Fibroblast of skin of left quadriceps (primary cell): ENCODE data around the gene SLC17A2.
A peak's percentile ranks its signal among the peaks of the same experiment; 100 is the strongest.

Source experiments
- DNase-seq, 2 experiments: peaks; one replicate each; pipeline ENCODE4 v3.0.0-alpha.2; 2013; ENCODE audit warnings: low read depth in 2 of 2

Gene SLC17A2

DNA sequence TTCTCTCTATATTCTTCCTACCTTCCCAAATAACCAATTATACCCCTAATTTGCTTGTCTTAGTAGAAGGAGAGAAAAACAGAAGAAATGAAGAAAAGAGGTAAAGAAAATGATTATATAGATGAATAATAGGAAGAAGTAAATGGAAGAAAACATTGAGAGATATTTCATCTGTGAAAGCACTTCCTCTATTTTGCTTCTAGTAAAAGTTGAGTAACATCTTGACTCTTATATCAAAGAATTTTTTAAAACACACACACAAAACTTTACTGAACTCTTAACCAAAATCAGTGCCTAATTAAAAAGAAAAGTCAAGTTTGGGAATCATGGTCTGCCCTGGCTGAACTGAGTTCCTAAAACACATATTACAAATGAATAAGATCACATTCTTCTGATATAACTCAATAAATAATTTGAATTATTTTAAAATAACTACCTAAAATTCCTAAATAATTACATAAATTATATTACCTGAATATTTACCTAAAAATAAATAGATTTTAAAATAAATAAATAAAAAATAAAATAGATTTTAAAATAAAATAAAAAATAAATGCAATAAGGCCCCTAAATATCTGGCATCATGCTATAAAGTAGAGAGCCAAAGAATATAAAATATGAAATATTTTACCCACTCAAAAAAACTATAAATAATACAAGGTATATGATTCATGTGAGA lies 8.8 kb downstream of the SLC17A2 start:
- DNase-seq: no peak

DNA sequence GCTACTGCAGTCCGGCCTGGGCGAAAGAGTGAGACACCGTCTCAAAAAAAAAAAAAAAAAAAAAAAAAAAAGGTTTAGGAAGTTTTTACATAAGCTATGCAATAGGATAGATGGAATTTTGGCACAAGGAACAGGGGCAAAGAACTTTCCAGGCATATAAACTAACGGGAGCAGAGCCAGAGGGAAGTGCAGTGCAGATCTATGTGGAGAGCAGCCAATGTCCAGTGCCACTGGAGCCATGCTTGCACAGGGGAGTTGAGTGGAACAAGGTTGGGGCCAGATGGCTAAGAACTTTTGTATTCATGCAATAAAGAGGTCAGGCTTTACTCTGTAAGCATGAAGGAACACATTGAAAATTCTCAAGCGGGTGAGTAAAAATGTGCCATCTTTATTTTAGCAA lies 10.8 kb downstream of the SLC17A2 start:
- no peak for DNase-seq

DNA sequence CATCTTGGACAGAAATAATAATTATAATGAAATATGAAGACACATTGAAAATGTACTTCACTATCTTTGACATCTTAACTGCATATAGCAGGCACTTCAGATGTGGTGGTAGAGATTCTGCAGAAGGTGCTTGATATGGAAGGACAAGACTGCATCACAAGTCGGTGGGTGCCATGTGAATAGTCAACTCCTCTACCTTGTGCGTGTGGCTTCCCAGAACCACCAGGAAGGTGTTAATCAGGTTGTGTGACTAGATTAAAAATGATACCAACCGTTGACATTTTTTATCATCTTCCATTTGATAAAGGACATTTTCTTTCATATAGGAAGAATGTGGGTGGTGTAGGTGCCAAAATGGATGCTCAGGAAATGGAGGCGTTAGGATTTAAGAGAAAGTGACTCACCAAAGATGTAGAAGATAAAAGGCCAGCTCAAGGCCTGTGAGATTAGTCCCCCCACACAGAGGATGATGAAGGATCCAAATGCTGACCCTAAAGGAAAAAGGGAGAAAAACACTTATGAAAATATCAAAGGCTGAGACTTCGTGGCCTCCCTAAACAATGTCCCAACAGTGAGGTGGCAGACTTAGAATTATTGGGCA lies 12.3 kb downstream of the SLC17A2 start:
- DNase-seq: no peak

DNA sequence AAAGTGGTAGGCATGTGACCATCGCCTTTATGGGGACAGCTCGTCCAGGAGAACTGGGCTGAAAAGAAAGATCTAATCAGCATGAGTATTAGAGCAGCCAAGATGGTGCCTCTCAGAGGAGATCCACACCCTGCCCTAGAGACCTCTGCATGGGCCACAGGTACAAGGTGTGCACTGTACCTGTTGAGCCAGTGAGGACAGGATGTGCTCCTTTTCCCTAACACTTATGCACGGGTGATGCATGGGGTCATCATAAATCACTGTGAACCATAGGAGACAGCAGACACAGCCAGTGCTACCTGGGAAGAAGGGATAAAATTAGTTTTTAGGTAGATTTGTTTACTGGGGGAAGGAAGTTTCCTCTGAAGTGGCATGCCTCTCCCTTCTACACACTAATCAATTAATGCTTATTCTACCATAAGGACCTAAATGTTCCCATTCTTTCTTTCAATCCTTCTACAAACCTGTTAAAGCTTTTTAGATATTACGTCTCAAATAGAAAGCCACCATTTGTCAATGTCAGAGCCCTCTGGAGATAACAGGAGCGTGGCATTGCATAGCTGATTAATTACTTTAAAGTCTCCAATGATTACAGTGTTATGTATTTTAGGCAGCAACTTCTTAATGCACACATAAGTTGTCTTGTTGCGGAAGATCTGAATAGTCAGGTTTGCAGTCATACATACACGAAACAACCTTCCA lies 13.6 kb downstream of the SLC17A2 start:
- no peak for DNase-seq

DNA sequence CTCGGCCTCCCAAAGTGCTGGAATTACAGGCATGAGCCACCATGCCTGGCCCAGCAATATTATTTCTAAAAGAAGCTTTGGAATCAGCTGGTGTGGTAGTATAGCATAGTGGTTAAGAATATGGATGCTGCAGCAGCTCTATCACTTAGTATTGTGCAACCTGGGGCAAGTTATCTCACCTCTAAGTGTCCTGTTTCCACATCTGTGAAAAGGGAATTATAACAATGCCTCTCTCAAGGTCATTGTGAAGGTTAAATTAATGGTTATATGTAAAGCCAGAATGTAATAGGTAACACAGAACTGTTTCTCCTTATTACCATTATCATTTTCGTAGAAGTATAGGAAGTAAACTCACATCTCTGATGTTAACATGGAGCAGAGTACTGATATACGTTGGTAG lies 14.2 kb downstream of the SLC17A2 start:
- no peak for DNase-seq

DNA sequence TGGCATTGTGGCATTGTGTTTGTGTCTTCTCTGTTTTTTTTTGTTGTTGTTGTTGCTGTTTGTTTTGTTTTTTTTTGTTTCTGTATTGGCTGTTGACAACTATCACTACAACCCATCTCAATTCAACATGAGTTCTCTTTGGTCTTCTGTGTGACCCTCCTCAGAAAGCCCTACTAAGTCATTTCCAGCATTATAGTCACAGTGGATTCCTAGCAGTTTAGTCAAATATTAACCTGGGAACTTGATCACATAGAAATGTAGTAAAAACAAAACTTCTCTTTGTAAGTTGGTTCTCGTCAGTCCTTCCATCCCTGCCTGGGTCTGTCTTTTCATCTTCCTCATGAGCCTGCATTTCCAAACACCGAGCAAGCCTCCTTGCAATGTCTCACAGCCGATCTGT lies 16.8 kb downstream of the SLC17A2 start:
- DNase-seq: no peak

DNA sequence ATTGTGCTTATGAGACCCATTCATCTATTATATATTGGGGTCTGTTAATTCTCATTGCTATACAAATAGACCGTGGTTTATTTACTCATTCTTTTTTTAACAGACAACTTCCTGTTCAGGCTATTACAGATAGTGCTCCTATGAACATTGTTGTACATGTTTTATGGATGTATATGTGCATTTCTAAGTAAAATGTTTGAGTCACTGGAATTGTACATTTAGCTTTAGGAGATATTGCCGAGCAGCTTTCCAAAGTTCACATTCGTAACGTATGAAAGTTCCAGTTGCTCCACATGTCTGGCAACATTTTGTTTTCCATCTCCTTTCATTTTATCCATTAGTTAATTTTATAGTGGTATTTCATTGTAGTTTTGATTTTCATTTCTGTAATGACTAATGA lies 19.1 kb downstream of the SLC17A2 start:
- no peak for DNase-seq

DNA sequence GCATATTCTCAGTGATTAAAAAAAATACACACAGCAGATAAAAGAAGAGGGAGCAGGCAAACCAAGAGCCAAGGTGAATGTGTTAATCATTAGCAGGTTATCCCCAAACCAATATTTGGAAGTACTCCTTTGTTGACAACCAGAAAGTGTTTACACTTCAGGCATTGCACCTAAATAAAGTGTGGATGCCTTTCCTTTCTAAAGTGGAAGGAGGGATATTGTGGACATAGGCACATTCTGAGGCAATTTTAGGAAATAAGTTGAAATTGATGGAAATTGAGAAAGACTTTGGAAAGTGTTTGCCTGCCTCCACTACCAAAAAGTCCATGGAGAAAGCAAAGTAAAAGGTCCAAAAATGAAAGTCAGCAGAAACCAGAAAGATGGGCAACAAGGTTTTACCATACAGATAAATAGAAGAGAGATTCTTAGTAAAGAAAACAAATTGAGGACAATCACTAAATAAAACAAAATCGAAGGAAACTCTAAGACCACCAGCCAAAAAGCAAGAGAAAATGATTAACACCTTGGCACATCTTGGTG lies 22.9 kb downstream of the SLC17A2 start:
- DNase-seq: no peak

DNA sequence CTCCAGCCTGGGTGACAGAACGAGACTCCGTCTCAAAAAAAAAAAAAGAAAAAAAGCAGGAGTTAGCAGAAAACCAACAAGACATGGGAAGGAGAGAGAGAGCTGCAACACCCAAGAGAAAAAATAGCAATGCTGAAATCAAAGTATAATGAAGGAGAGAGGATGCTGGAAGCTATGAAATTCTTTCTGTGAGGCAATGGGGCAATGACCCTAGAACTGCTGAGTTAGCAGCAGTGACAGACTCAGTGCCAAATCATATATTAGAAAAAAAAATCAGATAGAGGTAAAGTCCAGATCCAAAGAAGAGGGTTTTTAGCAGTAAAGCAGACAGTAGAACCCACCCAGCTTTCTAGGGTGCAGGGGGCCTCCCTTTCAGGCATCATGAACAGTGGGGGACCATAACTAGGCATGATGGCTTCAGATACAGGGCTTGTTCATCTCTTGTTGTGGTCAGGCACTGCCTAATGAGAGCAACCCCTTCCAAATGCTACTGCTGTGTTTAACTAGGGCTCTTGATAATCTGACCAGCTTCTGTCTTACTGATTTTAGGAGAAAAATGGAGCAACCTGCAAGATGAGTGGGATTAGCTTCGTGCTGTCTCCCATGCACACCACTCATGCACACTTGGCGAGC lies 26.9 kb downstream of the SLC17A2 start:
- no peak for DNase-seq

DNA sequence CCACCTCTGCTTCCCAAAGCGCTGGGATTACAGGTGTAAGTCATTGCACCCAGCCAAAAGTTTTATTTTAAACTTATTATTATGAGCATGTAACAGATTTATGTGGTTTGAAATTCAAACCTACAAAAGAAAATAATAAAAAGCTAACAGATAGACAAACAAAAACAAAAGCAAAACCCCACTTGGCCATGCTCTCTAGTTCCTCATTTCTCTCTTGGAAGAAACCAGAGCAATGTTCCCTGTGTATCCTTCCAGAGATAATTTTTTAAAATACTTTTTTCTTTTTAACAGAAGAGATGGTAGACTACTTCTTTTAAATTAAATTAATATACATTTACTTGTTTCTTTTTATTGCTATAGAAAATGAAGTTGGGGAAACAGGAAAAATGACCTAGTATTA lies 28.4 kb downstream of the SLC17A2 start:
- no peak for DNase-seq

DNA sequence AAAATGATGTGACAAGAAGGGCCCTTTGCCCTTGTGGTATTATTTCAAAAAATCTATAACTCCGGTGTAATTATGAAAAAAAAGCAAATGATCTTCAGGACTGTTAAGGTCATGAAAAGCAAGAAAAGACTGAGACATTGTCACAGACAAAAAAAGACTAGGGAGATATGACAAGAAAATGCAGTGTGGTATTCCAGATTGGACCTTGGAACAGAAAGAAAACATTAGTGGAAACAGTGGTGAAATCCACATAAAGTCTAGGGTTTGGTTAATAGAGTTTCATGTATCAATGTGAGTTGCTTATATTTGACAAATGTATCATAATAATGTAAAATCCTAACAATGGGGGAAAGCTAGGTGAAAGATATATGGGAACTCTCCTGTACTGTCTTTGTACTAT lies 29.6 kb downstream of the SLC17A2 start:
- no peak for DNase-seq

DNA sequence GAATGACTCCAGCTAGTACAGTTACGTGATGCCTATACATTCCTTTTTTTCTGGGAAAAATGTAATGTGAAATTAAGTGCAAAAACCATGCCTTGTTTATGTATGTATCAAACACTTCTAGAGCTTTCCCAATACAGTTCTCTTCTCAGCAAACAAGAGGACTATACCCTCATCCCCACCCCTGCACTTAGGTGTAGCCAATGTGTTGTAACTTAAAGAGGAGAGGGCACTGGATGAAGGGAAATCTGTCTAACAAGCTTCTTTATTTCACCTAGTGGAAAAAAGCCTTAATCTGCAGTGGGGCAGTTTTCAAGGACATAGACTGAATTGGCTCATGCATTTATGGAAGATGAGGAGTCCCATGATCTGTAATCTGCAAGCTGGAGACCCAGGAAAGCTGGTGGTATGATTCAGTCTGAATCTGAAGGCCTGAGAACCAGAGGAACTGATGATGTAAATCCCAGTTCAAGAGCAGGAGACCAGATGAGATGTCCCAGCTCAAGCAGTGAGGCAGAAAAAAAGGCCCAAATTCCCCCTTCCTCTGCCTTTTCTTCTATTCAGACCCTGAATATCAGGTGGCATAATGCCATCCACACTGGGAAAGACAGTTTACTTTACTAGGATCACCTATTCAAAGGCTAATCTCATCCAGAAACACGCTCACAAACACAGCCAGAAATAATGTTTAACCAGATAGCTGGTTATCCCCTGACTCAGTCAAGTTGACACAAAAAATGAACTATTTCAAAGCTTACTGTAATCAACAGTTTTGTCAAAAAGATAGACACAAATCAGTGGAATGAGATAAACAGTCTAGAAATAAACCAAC lies 30.7 kb downstream of the SLC17A2 start:
- no peak for DNase-seq

DNA sequence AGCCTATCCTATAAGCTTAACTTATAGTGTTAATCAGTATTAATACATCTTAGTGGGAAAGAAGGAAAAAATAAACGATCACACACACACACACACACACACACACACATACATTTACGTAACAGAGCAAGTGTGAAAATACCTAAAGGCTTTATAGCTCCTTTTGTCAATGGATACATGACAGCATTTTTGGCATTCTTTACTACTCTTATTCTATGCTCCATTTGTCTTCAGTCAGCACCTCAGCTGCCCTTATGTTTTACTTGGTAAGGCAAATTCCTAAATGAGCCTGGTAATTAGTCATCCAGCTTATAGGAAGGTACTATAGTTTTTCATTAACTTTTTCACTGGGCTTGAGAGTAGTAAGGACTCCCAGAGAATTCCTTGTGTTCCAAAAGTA lies 31.4 kb downstream of the SLC17A2 start:
- DNase-seq: no peak

DNA sequence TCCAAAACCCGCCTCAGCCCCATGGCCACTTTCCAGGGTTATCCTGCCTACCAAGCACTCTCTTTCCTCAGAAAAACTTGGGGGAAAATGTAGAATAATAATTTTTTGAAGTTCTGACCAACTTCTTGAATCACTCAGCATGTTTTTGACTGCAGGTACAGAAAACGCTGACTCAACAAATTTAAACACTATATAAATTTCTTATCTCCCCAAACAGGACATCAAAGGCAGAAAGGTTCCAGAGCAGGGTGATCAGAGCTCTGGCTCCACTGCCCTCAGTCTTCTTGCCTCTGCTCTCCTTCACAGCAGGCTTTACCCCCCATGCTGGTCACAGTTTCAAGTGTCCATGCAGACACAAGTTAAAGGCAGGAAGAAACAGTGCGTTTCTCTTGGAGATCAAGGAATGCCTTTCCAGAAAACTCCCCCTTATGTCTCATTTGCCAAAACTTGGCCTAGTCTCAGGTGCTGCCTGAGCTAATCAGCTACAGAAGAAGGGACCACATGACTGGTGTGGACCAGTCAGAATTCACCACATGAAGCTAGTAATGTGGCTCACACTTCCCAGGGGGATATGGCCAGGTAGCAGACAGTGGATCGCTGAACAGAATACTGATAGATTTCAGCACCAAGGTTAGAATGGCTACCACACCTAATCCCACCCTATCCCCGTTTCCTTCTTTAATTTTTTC lies 32.1 kb downstream of the SLC17A2 start:
- DNase-seq: no peak

DNA sequence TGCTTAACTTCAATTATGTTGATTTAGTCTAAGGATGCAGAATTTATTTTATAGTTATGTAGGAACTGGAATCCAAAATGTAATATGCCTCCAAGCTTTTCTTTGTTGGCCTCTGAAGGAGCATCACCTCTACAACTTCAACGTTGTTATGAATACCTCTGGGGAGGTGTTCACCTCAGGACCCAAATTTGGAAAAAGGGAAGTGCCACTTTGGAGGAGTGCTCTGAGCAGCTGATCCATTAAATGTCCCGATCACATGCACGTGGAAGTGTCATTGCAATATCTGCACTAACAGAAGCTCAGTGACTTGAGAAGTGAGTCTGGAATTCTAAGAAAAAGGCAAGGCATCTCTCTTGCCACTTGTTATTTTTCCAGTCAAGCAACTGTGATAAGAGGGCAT lies 34.2 kb downstream of the SLC17A2 start:
- DNase-seq: no peak

DNA sequence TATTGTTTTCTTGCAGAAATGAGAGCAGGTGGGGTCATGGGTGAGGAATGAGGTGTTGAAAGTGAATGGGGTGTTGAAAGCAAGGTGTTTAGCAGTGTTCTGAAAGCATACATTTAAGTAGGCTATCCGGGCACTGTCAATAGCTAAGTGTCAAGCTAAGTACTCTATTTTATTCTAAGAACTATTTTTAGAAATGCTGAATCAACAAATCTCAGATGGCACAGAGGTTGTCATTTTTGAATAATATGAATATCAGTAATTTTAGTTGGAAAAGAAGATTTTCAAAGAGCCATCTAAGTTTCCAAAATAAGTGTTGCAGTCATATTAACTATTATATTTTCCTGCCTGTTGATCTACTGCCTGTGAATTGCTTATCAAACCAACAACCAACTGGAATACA lies 34.7 kb downstream of the SLC17A2 start:
- DNase-seq: no peak

DNA sequence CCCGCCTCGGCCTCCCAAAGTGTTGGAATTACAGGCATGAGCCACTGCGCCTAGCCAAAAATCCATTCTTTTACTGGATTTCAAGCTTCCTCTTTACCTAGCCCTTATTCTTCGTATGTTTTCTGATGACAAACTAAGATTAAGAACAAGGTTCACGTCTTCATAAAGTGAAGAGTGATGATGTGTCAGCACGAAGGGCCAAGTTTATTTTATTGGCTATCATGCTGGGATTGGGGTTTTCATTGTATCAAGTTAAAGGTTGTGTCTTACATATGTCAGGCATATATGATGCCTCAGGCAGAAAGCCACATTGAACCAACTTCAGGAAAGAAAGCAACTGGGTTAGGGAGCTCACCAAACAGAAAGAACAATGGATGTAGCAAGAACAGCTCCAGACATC lies 36.7 kb downstream of the SLC17A2 start:
- DNase-seq: no peak

DNA sequence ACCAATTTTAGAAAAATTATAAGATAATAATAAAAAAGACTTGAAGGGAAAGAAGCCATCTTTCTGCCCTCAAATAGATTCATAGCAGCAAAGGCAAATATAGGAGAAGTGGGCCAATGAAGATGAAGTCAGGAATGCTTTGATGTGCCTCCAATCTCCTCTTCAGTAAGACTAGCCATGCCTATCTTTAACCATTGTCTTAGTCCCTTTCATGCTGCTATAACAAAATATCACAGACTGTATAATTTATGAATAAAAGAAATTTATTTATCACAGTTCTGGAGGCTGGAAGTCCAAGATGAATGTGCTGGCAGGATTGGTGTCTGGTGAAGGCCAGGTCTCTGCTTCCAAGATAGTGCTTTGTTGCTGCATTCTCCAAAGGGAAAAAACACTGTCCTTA lies 37.6 kb downstream of the SLC17A2 start:
- DNase-seq: no peak

DNA sequence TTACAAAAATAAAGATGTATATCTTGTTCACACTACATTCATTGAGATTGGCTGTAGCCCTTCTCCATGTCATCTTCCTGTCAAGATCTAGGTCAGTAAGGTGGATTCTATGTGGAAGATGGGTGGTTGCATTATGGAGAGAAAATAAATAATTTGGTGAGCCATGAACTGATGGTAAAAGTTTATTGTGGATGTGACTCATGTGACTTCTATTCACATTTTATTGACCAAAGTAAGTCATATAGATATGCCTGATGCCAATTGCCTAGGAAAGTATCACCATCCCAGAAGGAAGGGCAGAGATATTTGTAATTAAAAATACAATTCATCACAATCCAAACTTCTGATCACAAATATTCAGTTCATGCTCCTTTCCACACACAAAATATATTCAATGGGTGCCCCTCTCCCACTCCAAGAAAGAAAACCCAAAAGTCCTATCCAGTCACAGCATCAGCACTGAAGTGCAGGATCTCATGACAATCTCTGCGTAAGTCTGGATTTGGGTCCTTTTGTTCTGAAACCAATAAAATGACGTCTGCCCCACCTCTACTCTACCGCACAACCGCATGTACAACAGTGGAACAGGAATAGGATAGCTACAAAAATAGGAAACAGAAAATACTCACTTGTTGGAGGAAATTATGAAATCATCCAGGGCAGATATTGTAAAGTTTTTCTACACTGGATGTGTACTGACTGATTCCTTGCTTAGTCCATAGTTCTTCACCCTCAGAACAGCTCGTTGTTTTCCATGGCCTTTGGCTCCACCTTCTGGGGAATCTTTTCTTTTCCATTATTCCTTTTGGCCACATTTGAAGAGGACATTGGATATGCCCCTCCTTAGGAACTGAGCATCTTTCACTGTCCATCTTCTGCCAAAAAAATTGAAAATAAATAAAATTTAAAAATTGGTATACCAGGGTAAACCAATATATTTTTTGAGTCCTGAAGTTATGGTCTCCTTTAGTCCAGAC lies 40.3 kb downstream of the SLC17A2 start:
- peak in 1 of 2 experiments; percentile 7 for DNase-seq

DNA sequence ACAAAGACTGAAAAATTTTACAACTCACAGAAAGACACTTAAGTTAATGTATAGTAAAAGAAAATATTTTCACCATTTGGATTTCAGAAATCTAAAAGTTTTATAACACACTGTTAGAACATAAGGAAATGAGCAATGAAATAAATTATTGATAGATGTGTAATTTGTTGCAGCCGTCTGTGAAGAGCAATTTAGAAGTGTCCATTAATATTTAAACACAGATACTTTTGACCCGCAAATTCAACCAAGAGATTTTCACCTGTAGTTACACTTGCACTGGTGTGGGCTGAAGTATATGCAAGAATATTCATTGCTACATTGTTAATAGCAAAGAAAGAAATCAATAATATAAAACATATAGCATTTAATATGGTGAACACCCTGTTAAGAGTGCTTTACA lies 41.9 kb downstream of the SLC17A2 start:
- DNase-seq: no peak
